SK-N-SH (cell line): ENCODE results near the gene STON2. TPM values are rescaled to one million over a fixed set of nuclear protein-coding genes. Genes with fewer than 3 reads are reported as not detected.

Source experiments
- CTCF ChIA-PET: fragments of 300-600, 350-600 bp; formaldehyde crosslinking; extraction: SDS; loops from one replicate; lab custom pipeline; 2021; lab: Yijun Ruan, JAX
- POLR2A ChIA-PET: fragments of 350-600 bp; sonication (Branson Sonifier 250); formaldehyde crosslinking; extraction: SDS; loops from one replicate; lab custom pipeline; 2020; ENCODE audit warnings: antibody characterized with exemption, inconsistent platforms; lab: Yijun Ruan, JAX
- DNase-seq: peaks from one replicate; pipeline ENCODE4 v3.0.0; 2012
- H2AFZ ChIP-seq: fragments of 200-600 bp; sonication (generic); 2 replicates; pipeline ENCODE4 v1.8.1; 2016; ENCODE audit warnings: antibody characterized with exemption, mild to moderate bottlenecking, low read depth
- H3F3A ChIP-seq: fragments of 200-600 bp; sonication (generic); replicated peaks from 2 replicates; pipeline ENCODE3; 2016; ENCODE audit warnings: antibody characterized with exemption, mild to moderate bottlenecking; ENCODE audit not compliant: insufficient read depth
- H3K27ac ChIP-seq, 2 experiments: fragments of 200-500 bp in 1 of 2; fragments of 200-600 bp in 1 of 2; sonication (Bioruptor generic) in 1 of 2; sonication (generic), shearing (Covaris generic) in 1 of 2; 2 replicates each; pipeline versions ENCODE4 v1.5.1 to v1.6.1; 2014 to 2016; ENCODE audit warnings: low read depth in 2 of 2, inconsistent platforms in 1 of 2, low read length in 1 of 2, mild to moderate bottlenecking in 1 of 2, mixed read lengths in 1 of 2
- H3K27me3 ChIP-seq: fragments of 200-600 bp; sonication (generic), shearing (Covaris generic); 2 replicates; pipeline ENCODE4 v1.6.1; 2016; ENCODE audit warnings: mixed run types; ENCODE audit not compliant: insufficient read depth
- H3K36me3 ChIP-seq, 2 experiments: fragments of 200-500 bp in 1 of 2; fragments of 200-600 bp in 1 of 2; sonication (Bioruptor generic) in 1 of 2; sonication (generic) in 1 of 2; replicated peaks in 1 of 2; 2 replicates each; pipeline versions ENCODE3 to v1.5.1; 2014 to 2016; ENCODE audit warnings: low read length in 1 of 2, mild to moderate bottlenecking in 1 of 2; ENCODE audit not compliant: insufficient read depth in 2 of 2, control insufficient read depth in 1 of 2
- H3K4me1 ChIP-seq, 2 experiments: fragments of 200-500 bp in 1 of 2; fragments of 200-600 bp in 1 of 2; sonication (Bioruptor generic) in 1 of 2; sonication (generic), shearing (Covaris generic) in 1 of 2; 2 replicates each; pipeline versions ENCODE4 v1.5.1 to v1.6.1; 2014 to 2016; ENCODE audit warnings: low read depth in 1 of 2, low read length in 1 of 2, mixed run types in 1 of 2; ENCODE audit not compliant: insufficient read depth in 2 of 2, control insufficient read depth in 1 of 2
- H3K4me2 ChIP-seq: fragments of 200-600 bp; sonication (generic), shearing (Covaris generic); 2 replicates; pipeline ENCODE4 v1.6.1; 2017; ENCODE audit warnings: mixed run types
- H3K4me3 ChIP-seq, 2 experiments: fragments of 200-500 bp in 1 of 2; fragments of 200-600 bp in 1 of 2; sonication (Bioruptor generic) in 1 of 2; sonication (generic), shearing (Covaris generic) in 1 of 2; 2 replicates each; pipeline versions ENCODE4 v1.5.1 to v1.8.1; 2014 to 2016; ENCODE audit warnings: low read depth in 2 of 2, inconsistent platforms in 1 of 2, low read length in 1 of 2, mild to moderate bottlenecking in 1 of 2, mixed read lengths in 1 of 2, moderate library complexity in 1 of 2
- H3K79me2 ChIP-seq: fragments of 200-600 bp; sonication (generic); 2 replicates; pipeline ENCODE4 v1.8.1; 2017; ENCODE audit warnings: mild to moderate bottlenecking; ENCODE audit not compliant: insufficient read depth
- H3K9ac ChIP-seq: fragments of 200-600 bp; sonication (generic); 2 replicates; pipeline ENCODE4 v1.6.1; 2017; ENCODE audit warnings: mixed run types
- H3K9me2 ChIP-seq: fragments of 200-600 bp; sonication (generic); 2 replicates; pipeline ENCODE4 v1.6.1; 2017; ENCODE audit warnings: mixed run types
- H3K9me3 ChIP-seq: fragments of 200-600 bp; sonication (generic); 2 replicates; pipeline ENCODE4 v1.6.1; 2017; ENCODE audit warnings: mixed run types, mild to moderate bottlenecking, moderate library complexity
- H4K20me1 ChIP-seq: fragments of 200-600 bp; sonication (generic); 2 replicates; pipeline ENCODE4 v1.6.1; 2017; ENCODE audit warnings: mild to moderate bottlenecking, mixed run types; ENCODE audit not compliant: insufficient read depth
- ELF1 ChIP-seq: IDR thresholded peaks from 2 replicates; pipeline ENCODE4 v1.4.0; 2012
- EP300 ChIP-seq, 2 experiments: IDR thresholded peaks; 2 replicates each; pipeline versions ENCODE4 v1.4.0 to v1.6.1; 2012; ENCODE audit warnings: borderline replicate concordance in 1 of 2, low read depth in 1 of 2, low read length in 1 of 2
- FOXJ3 ChIP-seq: sonication (generic); formaldehyde crosslinking; IDR thresholded peaks from 2 replicates; pipeline ENCODE4 v1.5.1; 2020; ENCODE audit warnings: mild to moderate bottlenecking, missing genetic modification reagents
- GABPA ChIP-seq: IDR thresholded peaks from 2 replicates; pipeline ENCODE4 v1.4.0; 2012; ENCODE audit warnings: low read depth, mild to moderate bottlenecking
- MEF2A ChIP-seq: IDR thresholded peaks from 2 replicates; pipeline ENCODE4 v1.4.0; 2012; ENCODE audit warnings: low read depth, borderline replicate concordance
- MXI1 ChIP-seq: IDR thresholded peaks from 2 replicates; pipeline ENCODE4 v1.6.1; 2012; ENCODE audit warnings: mild to moderate bottlenecking, low read depth, low read length, improper control_type of control experiment
- POLR2AphosphoS5 ChIP-seq: IDR thresholded peaks from 2 replicates; pipeline ENCODE4 v1.6.1; 2012; ENCODE audit warnings: low read depth, low read length
- RAD21 ChIP-seq: IDR thresholded peaks from 2 replicates; pipeline ENCODE4 v1.6.1; 2012; ENCODE audit warnings: mild to moderate bottlenecking, low read length
- RFX5 ChIP-seq: IDR thresholded peaks from 2 replicates; pipeline ENCODE4 v1.6.1; 2012; ENCODE audit warnings: mild to moderate bottlenecking, improper control_type of control experiment, low read length
- SMC3 ChIP-seq: IDR thresholded peaks from 2 replicates; pipeline ENCODE4 v1.6.1; 2012; ENCODE audit warnings: low read depth, low read length, improper control_type of control experiment
- TAF1 ChIP-seq: IDR thresholded peaks from 2 replicates; pipeline ENCODE4 v1.6.1; 2012; ENCODE audit warnings: low read depth, mild to moderate bottlenecking, low read length, moderate library complexity, borderline replicate concordance
- TEAD4 ChIP-seq: IDR thresholded peaks from 2 replicates; pipeline ENCODE4 v1.4.0; 2012; ENCODE audit warnings: mild to moderate bottlenecking, borderline replicate concordance; ENCODE audit not compliant: insufficient read depth
- WGBS: methylation state at CpG from one replicate; pipeline ENCODE4 v1.1.6; 2017; ENCODE audit warnings: low lambda C conversion rate; 5-methylcytosine and 5-hydroxymethylcytosine counted together
- polyA plus RNA-seq, 3 experiments: library from polyadenylated mRNA; depleted of rRNA; stranded (reverse); fragments of >200 nt; gene quantifications; 2 replicates each; pipeline ENCODE4 v1.2.3, GENCODE V29; 2012
- TF ChIP-seq, protein P1 (sequence below): IDR thresholded peaks from 2 replicates; pipeline ENCODE4; 2012
- TF ChIP-seq, protein P2 (sequence below): IDR thresholded peaks from 2 replicates; pipeline ENCODE4 v1.4.0; 2012; ENCODE audit warnings: low read depth
- TF ChIP-seq, protein P3 (sequence below): fragments of 150-350 bp; IDR thresholded peaks from 2 replicates; pipeline ENCODE4 v1.6.1; 2017; ENCODE audit warnings: antibody characterized with exemption, low read length, low read depth, borderline replicate concordance
- TF ChIP-seq, protein P4 (sequence below): IDR thresholded peaks from 2 replicates; pipeline ENCODE4 v1.4.0; 2012; ENCODE audit warnings: low read depth, borderline replicate concordance
- TF ChIP-seq, protein P5 (sequence below): IDR thresholded peaks from 2 replicates; pipeline ENCODE4 v1.6.1; 2012; ENCODE audit warnings: mild to moderate bottlenecking, low read depth, low read length, moderate library complexity

STON2 gene
- polyA plus RNA-seq, 1 of the 3 experiments (the other 2 are of a cell fraction) = not detected

DNA sequence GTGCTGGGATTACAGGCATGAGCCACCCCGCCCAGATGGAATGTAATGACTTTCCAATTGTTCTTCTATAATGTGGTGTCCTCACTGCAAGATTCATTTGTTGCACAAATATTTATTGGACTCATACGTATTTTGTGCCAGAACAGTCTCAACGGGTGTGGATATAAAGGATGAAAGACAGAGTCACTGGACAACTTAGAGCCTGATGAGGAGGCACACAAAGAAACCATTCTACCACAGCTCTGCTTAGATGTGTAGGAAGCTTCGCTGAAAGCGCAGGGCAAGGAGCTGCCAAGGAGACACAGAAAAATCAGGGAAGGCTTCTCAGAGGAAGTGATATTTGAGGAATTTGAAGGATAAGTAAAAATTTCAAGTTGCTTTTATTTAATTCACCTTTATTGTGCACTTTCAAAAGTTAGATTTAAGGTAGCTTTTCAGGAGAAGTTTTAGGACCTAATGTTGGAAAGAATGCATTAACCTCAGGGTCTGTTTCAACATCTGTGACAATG, 41.6 kb upstream of the STON2 start:
- Histone ChIP-seq H3K79me2 (no peaks in the 10 kb centered on the region), H3K27me3 (peaks cover 13% of the 10 kb centered on the region), H3K9ac (no peak overlapping the region), H3K36me3 (no peaks in the 10 kb centered on the region), H3F3A (no peaks in the 10 kb centered on the region), H3K9me3 (no peaks in the 10 kb centered on the region), H3K4me1 (peaks cover 0 to 2% of the 10 kb centered on the region in 2 experiments; a peak in 1 of 4 replicates), H3K4me3 (no peak overlapping the region), H3K27ac (no peak overlapping the region), H3K4me2 (no peak overlapping the region), H4K20me1 (no peaks in the 10 kb centered on the region), H2AFZ (no peak overlapping the region), H3K9me2 (no peaks in the 10 kb centered on the region)
- TF ChIP-seq GABPA = no peak
- TF ChIP-seq SMC3 = no peak
- TF ChIP-seq, protein P1, sequence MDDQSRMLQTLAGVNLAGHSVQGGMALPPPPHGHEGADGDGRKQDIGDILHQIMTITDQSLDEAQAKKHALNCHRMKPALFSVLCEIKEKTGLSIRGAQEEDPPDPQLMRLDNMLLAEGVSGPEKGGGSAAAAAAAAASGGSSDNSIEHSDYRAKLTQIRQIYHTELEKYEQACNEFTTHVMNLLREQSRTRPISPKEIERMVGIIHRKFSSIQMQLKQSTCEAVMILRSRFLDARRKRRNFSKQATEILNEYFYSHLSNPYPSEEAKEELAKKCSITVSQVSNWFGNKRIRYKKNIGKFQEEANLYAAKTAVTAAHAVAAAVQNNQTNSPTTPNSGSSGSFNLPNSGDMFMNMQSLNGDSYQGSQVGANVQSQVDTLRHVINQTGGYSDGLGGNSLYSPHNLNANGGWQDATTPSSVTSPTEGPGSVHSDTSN = no peak
- POLR2A ChIA-PET = no interaction called here
- CTCF ChIA-PET = interaction anchor here (1.2 to 5.5 kb wide), 3 partner anchors 11 to 172 kb away, joined by 4 to 32 read pairs (median 5); no protein-coding TSS in a partner anchor
- 31% methylated on average over 5 of the region's 5 CpGs for whole genome bisulfite sequencing
- DNase-seq = no peak

DNA sequence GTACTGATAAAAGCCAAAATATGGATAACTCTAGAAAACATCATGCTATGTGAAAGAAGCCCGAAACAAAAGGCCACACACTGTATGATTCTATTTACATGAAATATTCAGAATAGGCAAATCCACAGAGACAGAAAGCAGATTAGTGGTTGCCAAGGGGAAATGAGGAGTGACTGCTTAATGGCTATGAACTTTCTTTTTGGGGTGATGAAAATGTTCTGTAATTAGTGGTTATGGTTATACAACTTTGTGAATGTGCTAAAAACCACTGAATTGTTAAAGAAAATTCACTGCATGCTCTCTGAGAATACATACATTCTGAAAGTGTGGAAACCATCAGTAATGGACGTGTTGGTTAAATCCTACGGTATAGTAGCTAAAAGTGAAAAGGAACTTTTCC, 39.9 kb upstream of the STON2 start:
- Histone ChIP-seq H3K36me3 (no peaks in the 10 kb centered on the region), H3K27me3 (peaks cover 23% of the 10 kb centered on the region), H3K9me3 (no peaks in the 10 kb centered on the region), H3K27ac (no peak overlapping the region), H3K79me2 (no peaks in the 10 kb centered on the region), H4K20me1 (no peaks in the 10 kb centered on the region), H3F3A (no peaks in the 10 kb centered on the region), H3K4me1 (peaks cover 0 to 8% of the 10 kb centered on the region in 2 experiments; a peak in 1 of 4 replicates), H3K4me3 (no peak overlapping the region), H2AFZ (no peak overlapping the region), H3K9ac (no peak overlapping the region), H3K4me2 (no peak overlapping the region), H3K9me2 (no peaks in the 10 kb centered on the region)
- DNase-seq = no peak
- TF ChIP-seq, protein P2, sequence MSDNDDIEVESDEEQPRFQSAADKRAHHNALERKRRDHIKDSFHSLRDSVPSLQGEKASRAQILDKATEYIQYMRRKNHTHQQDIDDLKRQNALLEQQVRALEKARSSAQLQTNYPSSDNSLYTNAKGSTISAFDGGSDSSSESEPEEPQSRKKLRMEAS = no peak
- no peak for TF ChIP-seq POLR2AphosphoS5
- no peak for TF ChIP-seq FOXJ3 (CRISPR knock-in tag)
- TF ChIP-seq EP300 (IDR thresholded peaks at IDR 0.05; ENCODE audit: borderline replicate concordance in 1 of 2, low read depth in 1 of 2, low read length in 1 of 2) = no peak
- TF ChIP-seq, protein P3, sequence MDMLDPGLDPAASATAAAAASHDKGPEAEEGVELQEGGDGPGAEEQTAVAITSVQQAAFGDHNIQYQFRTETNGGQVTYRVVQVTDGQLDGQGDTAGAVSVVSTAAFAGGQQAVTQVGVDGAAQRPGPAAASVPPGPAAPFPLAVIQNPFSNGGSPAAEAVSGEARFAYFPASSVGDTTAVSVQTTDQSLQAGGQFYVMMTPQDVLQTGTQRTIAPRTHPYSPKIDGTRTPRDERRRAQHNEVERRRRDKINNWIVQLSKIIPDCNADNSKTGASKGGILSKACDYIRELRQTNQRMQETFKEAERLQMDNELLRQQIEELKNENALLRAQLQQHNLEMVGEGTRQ = no peak
- no peak for TF ChIP-seq SMC3
- no peak for TF ChIP-seq RAD21
- TF ChIP-seq RFX5 = no peak
- TF ChIP-seq TEAD4 = no peak
- TF ChIP-seq, protein P4, sequence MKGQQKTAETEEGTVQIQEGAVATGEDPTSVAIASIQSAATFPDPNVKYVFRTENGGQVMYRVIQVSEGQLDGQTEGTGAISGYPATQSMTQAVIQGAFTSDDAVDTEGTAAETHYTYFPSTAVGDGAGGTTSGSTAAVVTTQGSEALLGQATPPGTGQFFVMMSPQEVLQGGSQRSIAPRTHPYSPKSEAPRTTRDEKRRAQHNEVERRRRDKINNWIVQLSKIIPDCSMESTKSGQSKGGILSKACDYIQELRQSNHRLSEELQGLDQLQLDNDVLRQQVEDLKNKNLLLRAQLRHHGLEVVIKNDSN = no peak
- TF ChIP-seq GABPA = no peak
- no peak for TF ChIP-seq MEF2A
- no peak for TF ChIP-seq ELF1
- no peak for TF ChIP-seq MXI1
- TF ChIP-seq, protein P5, sequence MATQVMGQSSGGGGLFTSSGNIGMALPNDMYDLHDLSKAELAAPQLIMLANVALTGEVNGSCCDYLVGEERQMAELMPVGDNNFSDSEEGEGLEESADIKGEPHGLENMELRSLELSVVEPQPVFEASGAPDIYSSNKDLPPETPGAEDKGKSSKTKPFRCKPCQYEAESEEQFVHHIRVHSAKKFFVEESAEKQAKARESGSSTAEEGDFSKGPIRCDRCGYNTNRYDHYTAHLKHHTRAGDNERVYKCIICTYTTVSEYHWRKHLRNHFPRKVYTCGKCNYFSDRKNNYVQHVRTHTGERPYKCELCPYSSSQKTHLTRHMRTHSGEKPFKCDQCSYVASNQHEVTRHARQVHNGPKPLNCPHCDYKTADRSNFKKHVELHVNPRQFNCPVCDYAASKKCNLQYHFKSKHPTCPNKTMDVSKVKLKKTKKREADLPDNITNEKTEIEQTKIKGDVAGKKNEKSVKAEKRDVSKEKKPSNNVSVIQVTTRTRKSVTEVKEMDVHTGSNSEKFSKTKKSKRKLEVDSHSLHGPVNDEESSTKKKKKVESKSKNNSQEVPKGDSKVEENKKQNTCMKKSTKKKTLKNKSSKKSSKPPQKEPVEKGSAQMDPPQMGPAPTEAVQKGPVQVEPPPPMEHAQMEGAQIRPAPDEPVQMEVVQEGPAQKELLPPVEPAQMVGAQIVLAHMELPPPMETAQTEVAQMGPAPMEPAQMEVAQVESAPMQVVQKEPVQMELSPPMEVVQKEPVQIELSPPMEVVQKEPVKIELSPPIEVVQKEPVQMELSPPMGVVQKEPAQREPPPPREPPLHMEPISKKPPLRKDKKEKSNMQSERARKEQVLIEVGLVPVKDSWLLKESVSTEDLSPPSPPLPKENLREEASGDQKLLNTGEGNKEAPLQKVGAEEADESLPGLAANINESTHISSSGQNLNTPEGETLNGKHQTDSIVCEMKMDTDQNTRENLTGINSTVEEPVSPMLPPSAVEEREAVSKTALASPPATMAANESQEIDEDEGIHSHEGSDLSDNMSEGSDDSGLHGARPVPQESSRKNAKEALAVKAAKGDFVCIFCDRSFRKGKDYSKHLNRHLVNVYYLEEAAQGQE = no peak
- no peak for TF ChIP-seq TAF1
- CTCF ChIA-PET = interaction anchor here (1.0 to 5.5 kb wide), 2 partner anchors 13 to 170 kb away, joined by 3 to 32 read pairs; no protein-coding TSS in a partner anchor
- 30% methylated on average over 3 of the region's 3 CpGs for WGBS
- POLR2A ChIA-PET = no interaction called here
